ENCODE results near the gene FBXL2. TPM values are rescaled to one million over a fixed set of nuclear protein-coding genes. Genes with fewer than 3 reads are reported as not detected.

Gene FBXL2
- polyA plus RNA-seq, 2 of the 4 experiments (the other 2 are of a cell fraction): 6.9 to 15.7 TPM

DNA sequence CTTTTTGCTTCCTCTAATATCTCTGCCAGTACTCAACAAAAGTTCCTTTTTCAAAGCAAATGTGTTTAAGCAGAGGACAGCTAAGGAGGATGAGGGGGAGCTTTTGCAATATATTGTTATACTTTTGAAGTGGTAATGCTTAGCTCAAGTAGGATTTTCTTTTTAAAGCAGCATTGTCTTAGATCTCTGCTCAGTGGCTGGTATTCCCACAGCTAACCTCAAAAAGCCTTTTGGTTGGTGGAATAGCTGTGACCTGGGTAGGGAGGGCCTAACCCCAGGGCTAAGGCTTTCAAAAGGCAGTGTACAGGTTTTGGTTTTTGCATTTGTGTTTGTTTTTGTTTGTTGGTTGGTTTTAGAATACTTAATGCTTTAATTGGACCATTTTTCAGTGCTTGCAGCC, 86.8 kb downstream of the FBXL2 start:
- H3K4me3 ChIP-seq: no peak overlapping the region
- TF ChIP-seq GATA3 (IDR thresholded peaks at IDR 0.05; ENCODE audit: borderline replicate concordance) (no peak), POLR2A (IDR thresholded peaks at IDR 0.05; ENCODE audit: low read length) (no peak), CHD4 (IDR thresholded peaks at IDR 0.05; ENCODE audit: borderline replicate concordance) (no peak), RCOR1 (IDR thresholded peaks at IDR 0.05; ENCODE audit: low read depth, low read length) (no peak), CBX2 (IDR thresholded peaks at IDR 0.05; ENCODE audit: borderline replicate concordance, low read depth) (no peak), RAD21 (conservative IDR thresholded peaks at IDR 0.05 in 1 of 2, IDR thresholded peaks at IDR 0.05 in 1 of 2) (no peak)
- TF ChIP-seq, protein P1, sequence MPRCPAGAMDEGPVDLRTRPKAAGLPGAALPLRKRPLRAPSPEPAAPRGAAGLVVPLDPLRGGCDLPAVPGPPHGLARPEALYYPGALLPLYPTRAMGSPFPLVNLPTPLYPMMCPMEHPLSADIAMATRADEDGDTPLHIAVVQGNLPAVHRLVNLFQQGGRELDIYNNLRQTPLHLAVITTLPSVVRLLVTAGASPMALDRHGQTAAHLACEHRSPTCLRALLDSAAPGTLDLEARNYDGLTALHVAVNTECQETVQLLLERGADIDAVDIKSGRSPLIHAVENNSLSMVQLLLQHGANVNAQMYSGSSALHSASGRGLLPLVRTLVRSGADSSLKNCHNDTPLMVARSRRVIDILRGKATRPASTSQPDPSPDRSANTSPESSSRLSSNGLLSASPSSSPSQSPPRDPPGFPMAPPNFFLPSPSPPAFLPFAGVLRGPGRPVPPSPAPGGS (IDR thresholded peaks at IDR 0.05): no peak
- TF ChIP-seq, protein P2, sequence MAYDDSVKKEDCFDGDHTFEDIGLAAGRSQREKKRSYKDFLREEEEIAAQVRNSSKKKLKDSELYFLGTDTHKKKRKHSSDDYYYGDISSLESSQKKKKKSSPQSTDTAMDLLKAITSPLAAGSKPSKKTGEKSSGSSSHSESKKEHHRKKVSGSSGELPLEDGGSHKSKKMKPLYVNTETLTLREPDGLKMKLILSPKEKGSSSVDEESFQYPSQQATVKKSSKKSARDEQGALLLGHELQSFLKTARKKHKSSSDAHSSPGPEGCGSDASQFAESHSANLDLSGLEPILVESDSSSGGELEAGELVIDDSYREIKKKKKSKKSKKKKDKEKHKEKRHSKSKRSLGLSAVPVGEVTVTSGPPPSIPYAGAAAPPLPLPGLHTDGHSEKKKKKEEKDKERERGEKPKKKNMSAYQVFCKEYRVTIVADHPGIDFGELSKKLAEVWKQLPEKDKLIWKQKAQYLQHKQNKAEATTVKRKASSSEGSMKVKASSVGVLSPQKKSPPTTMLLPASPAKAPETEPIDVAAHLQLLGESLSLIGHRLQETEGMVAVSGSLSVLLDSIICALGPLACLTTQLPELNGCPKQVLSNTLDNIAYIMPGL (CRISPR knock-in tag; IDR thresholded peaks at IDR 0.05; ENCODE audit: borderline replicate concordance): no peak
- ATAC-seq (0 out of 6 replicates have a peak, but pooled peaks have one; percentile 23 to 47), DNase-seq (ENCODE audit: low read depth in 1 of 2, low spot score in 1 of 2) (no peak), FAIRE-seq (no peak)
- ChIA-PET POLR2A (no interaction called here), CTCF (interaction anchor here (1.0 to 3.3 kb wide), 3 partner anchors 9 to 232 kb away, joined by 3 to 32 read pairs (median 8); no protein-coding TSS in a partner anchor)
- H3K9me3 ChIP-seq: no peaks in the 10 kb centered on the region
- H3K4me1 ChIP-seq: peaks cover 32% of the 10 kb centered on the region
- no peak overlapping the region for H3K27ac ChIP-seq
- H3K4me2 ChIP-seq: no peak overlapping the region

DNA sequence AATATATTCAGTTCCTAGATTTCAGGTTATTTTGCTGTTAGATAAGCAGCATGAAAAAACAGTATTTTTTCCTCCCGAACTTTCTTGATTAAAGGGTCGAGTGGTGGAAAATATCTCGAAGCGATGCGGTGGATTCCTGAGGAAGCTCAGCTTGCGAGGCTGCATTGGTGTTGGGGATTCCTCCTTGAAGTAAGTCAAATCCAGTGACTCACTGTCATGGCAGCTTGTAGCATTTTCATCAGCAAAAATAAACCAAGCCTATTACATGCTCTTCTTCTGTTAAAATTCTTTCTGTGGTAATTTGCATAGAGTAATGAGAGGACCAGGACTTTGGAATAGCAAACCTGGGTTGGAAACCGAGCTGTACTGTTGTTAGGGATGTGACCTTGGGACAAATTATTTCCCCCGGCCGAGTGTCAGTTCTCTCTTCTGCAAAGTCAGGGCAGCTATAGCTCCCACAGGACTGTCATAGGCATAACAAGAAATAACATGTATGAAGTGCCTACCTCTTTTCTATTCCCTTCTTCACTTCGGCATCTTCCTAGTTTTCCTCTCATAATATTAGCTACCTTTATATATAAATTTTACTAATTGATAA, 87.4 kb downstream of the FBXL2 start:
- POLR2A ChIA-PET: interaction anchor here (0.7 kb wide), 1 partner anchor 88 kb away, joined by 3 read pairs; the partner anchor contains the start of gene FBXL2
- WGBS (ENCODE audit: missing lambda C conversion rate): 91% methylated on average over 10 of the region's 10 CpGs
- Histone ChIP-seq H3K27ac (no peak overlapping the region), H3K4me2 (no peak overlapping the region), H3K4me3 (no peak overlapping the region), H3K4me1 (peaks cover 27% of the 10 kb centered on the region), H3K9me3 (no peaks in the 10 kb centered on the region)
- CTCF ChIA-PET: interaction anchor here (1.0 to 3.3 kb wide), 3 partner anchors 8 to 233 kb away, joined by 3 to 32 read pairs (median 8); no protein-coding TSS in a partner anchor
- no peak for TF ChIP-seq HOXB5 (CRISPR knock-in tag; IDR thresholded peaks at IDR 0.05)
- no peak for TF ChIP-seq JUN (IDR thresholded peaks at IDR 0.05)
- no peak for TF ChIP-seq NR3C1 (IDR thresholded peaks at IDR 0.05)
- no peak for TF ChIP-seq ZC3H11A (IDR thresholded peaks at IDR 0.05)
- no peak for TF ChIP-seq CBX8 (IDR thresholded peaks at IDR 0.05)
- TF ChIP-seq HDAC2 (IDR thresholded peaks at IDR 0.05): no peak
- TF ChIP-seq FOSL2 (IDR thresholded peaks at IDR 0.05): no peak
- TF ChIP-seq FOSL2 (CRISPR knock-in tag; IDR thresholded peaks at IDR 0.05): no peak
- FAIRE-seq (no peak), DNase-seq (ENCODE audit: low read depth in 1 of 2, low spot score in 1 of 2) (no peak), ATAC-seq (no peak)

DNA sequence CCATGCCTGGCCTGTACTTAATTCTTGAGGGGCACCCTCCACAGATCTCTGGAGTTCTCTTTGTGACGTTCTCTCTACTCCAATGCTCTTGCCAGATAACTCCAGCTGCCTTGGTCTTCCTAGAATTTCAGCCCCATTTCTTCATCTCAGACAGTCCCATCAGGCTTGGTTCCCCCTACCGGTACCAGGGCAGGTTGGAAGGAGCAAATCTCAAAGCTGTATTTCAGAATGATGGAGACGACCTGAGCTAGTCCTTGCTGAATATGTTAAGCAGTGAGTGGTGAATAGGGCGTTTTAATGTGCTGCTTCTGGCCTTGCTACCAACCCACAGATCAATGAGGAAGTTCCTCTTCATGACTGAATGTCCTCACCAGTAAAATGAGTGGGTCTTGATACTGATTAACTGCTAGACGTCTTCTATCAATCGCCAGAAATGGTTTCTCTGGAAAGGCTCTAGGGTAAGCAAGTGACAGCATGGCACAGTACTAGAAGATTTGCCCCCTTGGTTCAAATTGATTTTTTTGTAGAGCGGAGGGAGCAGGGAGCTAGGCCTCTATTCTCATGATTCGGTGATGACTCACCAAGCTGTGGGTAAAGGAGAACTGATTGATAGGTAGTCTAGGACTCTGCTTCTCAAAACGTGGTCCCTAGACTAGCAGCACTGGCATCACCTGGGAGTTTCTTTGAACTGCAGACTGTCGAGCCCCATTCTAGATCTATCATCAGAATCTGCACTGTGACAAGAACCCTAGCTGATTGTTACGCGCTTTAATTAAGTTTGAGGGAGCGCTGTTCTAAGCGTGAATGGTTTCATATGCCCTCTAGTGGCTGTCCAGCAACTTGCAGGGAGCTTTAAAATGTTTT, 95.2 kb downstream of the FBXL2 start:
- WGBS (ENCODE audit: missing lambda C conversion rate): 53% methylated on average over 14 of the region's 14 CpGs
- Histone ChIP-seq H3K4me2 (peak overlapping the region; percentile 59), H3K4me3 (no peak overlapping the region), H3K4me1 (peaks cover 5% of the 10 kb centered on the region; the same call in 1 of the 3 replicates), H3K27ac (no peak overlapping the region), H3K9me3 (no peaks in the 10 kb centered on the region)
- ChIA-PET CTCF (interaction anchor here (0.6 to 8.9 kb wide), 76 partner anchors 9 to 664 kb away, joined by 3 to 187 read pairs (median 4); partner anchors contain the start of gene UBP1), POLR2A (interaction anchor here (0.6 to 1.6 kb wide), 3 partner anchors 68 to 241 kb away, joined by 5 to 16 read pairs (median 9); no protein-coding TSS in a partner anchor)
- ATAC-seq (peak; percentile 70 to 78), DNase-seq (ENCODE audit: low read depth in 1 of 2, low spot score in 1 of 2) (peak; percentile 29 to 53), FAIRE-seq (peak; percentile 73)
- TF ChIP-seq, protein P1 (IDR thresholded peaks at IDR 0.05): no peak
- TF ChIP-seq RCOR1 (IDR thresholded peaks at IDR 0.05; ENCODE audit: low read depth, low read length): no peak
- TF ChIP-seq, protein P3, sequence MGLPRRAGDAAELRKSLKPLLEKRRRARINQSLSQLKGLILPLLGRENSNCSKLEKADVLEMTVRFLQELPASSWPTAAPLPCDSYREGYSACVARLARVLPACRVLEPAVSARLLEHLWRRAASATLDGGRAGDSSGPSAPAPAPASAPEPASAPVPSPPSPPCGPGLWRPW (IDR thresholded peaks at IDR 0.05): no peak
- TF ChIP-seq, protein P4, sequence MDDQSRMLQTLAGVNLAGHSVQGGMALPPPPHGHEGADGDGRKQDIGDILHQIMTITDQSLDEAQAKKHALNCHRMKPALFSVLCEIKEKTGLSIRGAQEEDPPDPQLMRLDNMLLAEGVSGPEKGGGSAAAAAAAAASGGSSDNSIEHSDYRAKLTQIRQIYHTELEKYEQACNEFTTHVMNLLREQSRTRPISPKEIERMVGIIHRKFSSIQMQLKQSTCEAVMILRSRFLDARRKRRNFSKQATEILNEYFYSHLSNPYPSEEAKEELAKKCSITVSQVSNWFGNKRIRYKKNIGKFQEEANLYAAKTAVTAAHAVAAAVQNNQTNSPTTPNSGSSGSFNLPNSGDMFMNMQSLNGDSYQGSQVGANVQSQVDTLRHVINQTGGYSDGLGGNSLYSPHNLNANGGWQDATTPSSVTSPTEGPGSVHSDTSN (IDR thresholded peaks at IDR 0.05): no peak; the same call in 1 of the 2 replicates
- no peak for TF ChIP-seq RNF2 (IDR thresholded peaks at IDR 0.05; ENCODE audit: borderline replicate concordance, low read depth)
- TF ChIP-seq, protein P5, sequence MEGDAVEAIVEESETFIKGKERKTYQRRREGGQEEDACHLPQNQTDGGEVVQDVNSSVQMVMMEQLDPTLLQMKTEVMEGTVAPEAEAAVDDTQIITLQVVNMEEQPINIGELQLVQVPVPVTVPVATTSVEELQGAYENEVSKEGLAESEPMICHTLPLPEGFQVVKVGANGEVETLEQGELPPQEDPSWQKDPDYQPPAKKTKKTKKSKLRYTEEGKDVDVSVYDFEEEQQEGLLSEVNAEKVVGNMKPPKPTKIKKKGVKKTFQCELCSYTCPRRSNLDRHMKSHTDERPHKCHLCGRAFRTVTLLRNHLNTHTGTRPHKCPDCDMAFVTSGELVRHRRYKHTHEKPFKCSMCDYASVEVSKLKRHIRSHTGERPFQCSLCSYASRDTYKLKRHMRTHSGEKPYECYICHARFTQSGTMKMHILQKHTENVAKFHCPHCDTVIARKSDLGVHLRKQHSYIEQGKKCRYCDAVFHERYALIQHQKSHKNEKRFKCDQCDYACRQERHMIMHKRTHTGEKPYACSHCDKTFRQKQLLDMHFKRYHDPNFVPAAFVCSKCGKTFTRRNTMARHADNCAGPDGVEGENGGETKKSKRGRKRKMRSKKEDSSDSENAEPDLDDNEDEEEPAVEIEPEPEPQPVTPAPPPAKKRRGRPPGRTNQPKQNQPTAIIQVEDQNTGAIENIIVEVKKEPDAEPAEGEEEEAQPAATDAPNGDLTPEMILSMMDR (IDR thresholded peaks at IDR 0.05): peak; percentile 92
- TF ChIP-seq SMC3 (IDR thresholded peaks at IDR 0.05): peak; percentile 92
- no peak for TF ChIP-seq JUNB (IDR thresholded peaks at IDR 0.05)
- TF ChIP-seq RARB (CRISPR knock-in tag; IDR thresholded peaks at IDR 0.05): no peak
- TF ChIP-seq PHF8 (IDR thresholded peaks at IDR 0.05; ENCODE audit: borderline replicate concordance, low read depth): no peak
- TF ChIP-seq HEYL (CRISPR knock-in tag; IDR thresholded peaks at IDR 0.05): no peak
